Measurements from ENCODE around the gene PTPN7.

- TF ChIP-seq CTCF (IDR thresholded peaks at IDR 0.05) (no peak), POLR2AphosphoS5 (IDR thresholded peaks at IDR 0.05; ENCODE audit: insufficient read depth in 1 of 2, low read depth in 1 of 2) (no peak)
Measured at GRCh38 chr1:202204065-202204464, 43.7 kb upstream of the PTPN7 start.
